Measurements from ENCODE around the gene MTERF1.

DNA sequence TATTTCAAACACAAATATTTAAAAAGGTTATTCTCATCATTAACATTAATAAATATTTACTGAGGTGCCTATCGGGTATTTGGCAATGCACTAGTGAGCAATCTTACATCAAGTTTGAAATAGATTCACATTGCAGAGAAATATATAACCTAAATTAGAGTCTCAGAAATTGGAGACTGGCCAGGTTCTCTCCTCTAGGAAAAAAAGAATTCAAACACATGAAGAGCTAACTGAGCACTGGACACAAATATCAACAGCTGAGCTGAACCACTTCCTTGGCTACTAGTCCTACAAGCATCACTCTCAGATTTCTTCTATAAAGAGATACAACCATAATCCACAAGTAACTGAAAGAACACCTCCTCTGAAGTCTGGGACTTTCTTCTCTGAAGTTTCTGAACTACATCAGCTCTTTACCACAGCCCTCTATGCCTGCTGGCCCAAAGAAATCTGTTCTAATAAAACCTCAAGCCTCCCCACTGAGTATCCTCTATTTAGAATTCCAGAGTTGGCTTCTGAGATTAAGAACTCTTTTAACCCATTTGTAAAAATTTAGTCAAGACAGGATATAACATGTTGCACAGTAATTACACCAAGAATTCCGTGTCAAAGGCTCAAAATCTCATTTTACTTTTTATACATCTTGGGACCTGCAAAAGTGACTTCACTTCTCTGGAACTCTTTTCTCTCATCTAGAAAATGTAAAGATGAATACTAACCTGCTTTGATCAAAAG lies 45.2 kb downstream of the MTERF1 start:
- TF ChIP-seq, protein P1, sequence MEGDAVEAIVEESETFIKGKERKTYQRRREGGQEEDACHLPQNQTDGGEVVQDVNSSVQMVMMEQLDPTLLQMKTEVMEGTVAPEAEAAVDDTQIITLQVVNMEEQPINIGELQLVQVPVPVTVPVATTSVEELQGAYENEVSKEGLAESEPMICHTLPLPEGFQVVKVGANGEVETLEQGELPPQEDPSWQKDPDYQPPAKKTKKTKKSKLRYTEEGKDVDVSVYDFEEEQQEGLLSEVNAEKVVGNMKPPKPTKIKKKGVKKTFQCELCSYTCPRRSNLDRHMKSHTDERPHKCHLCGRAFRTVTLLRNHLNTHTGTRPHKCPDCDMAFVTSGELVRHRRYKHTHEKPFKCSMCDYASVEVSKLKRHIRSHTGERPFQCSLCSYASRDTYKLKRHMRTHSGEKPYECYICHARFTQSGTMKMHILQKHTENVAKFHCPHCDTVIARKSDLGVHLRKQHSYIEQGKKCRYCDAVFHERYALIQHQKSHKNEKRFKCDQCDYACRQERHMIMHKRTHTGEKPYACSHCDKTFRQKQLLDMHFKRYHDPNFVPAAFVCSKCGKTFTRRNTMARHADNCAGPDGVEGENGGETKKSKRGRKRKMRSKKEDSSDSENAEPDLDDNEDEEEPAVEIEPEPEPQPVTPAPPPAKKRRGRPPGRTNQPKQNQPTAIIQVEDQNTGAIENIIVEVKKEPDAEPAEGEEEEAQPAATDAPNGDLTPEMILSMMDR (IDR thresholded peaks at IDR 0.05; ENCODE audit: insufficient read depth, low read length): no peak
- TF ChIP-seq GABPA (IDR thresholded peaks at IDR 0.05; ENCODE audit: low read depth) (no peak), POLR2AphosphoS5 (IDR thresholded peaks at IDR 0.05; ENCODE audit: low read depth) (no peak)
- TF ChIP-seq, protein P2, sequence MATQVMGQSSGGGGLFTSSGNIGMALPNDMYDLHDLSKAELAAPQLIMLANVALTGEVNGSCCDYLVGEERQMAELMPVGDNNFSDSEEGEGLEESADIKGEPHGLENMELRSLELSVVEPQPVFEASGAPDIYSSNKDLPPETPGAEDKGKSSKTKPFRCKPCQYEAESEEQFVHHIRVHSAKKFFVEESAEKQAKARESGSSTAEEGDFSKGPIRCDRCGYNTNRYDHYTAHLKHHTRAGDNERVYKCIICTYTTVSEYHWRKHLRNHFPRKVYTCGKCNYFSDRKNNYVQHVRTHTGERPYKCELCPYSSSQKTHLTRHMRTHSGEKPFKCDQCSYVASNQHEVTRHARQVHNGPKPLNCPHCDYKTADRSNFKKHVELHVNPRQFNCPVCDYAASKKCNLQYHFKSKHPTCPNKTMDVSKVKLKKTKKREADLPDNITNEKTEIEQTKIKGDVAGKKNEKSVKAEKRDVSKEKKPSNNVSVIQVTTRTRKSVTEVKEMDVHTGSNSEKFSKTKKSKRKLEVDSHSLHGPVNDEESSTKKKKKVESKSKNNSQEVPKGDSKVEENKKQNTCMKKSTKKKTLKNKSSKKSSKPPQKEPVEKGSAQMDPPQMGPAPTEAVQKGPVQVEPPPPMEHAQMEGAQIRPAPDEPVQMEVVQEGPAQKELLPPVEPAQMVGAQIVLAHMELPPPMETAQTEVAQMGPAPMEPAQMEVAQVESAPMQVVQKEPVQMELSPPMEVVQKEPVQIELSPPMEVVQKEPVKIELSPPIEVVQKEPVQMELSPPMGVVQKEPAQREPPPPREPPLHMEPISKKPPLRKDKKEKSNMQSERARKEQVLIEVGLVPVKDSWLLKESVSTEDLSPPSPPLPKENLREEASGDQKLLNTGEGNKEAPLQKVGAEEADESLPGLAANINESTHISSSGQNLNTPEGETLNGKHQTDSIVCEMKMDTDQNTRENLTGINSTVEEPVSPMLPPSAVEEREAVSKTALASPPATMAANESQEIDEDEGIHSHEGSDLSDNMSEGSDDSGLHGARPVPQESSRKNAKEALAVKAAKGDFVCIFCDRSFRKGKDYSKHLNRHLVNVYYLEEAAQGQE (IDR thresholded peaks at IDR 0.05; ENCODE audit: insufficient replicate concordance, low read depth): no peak
